Stimulated activated CD4-positive, alpha-beta T cell treated with anti-CD3 and anti-CD28 coated beads, Interleukin-15, amount 100 ng/mL, for 24 hours (primary cell): ENCODE measurements around the gene SSX2.
"Not testable (repeated sequence)": the region's sequence is repeated elsewhere in the genome, so short reads cannot be mapped to it uniquely, and the experiment has no call there.

Experiments used
- DNase-seq: peaks from one replicate; pipeline ENCODE4 v3.0.0-alpha.2; 2020

The SSX2 gene

GRCh38 chrX:52707078-52707477 is at the start of gene SSX2:
TSS of gene SSX2 (minus strand) at chrX:52707178. CDS start at chrX:52705749, 1,429 bp downstream.
- not testable (repeated sequence) for DNase-seq

GRCh38 chrX:52750952-52751351 is 44.0 kb upstream of the SSX2 start, which contains the start of gene SSX2B:
TSS of gene SSX2B (plus strand) at chrX:52751252. CDS start at chrX:52752681, 1,429 bp downstream.
- not testable (repeated sequence) for DNase-seq

GRCh38 chrX:52692034-52692433 is 14.9 kb downstream of the SSX2 start:
- not testable (repeated sequence) for DNase-seq

- not testable (repeated sequence) for DNase-seq
These were observed 44.8 kb downstream of the SSX2 start for GRCh38 chrX:52662218-52662617.

GRCh38 chrX:52655475-52655874 is 51.5 kb downstream of the SSX2 start:
- DNase-seq, result not testable (repeated sequence)

GRCh38 chrX:52654800-52655199 is 52.2 kb downstream of the SSX2 start, which contains the start of gene SSX7:
TSS of gene SSX7 (minus strand) at chrX:52654900. CDS start at chrX:52653472, 1,428 bp downstream.
- DNase-seq, result not testable (repeated sequence)

GRCh38 chrX:52650676-52651075 is 56.3 kb downstream of the SSX2 start:
- not testable (repeated sequence) for DNase-seq

GRCh38 chrX:52648956-52649355 is 58.0 kb downstream of the SSX2 start:
- DNase-seq, result not testable (repeated sequence)
